Fibroblast of upper back skin (primary cell): ENCODE results near the gene SPATA9.
A peak's percentile ranks its signal among the peaks of the same experiment; 100 is the strongest.
"Not testable (repeated sequence)": the region's sequence is repeated elsewhere in the genome, so short reads cannot be mapped to it uniquely, and the experiment has no call there.

Experiments used
- DNase-seq: peaks from one replicate; pipeline ENCODE4 v3.0.0-alpha.2; 2013

SPATA9 gene

DNA sequence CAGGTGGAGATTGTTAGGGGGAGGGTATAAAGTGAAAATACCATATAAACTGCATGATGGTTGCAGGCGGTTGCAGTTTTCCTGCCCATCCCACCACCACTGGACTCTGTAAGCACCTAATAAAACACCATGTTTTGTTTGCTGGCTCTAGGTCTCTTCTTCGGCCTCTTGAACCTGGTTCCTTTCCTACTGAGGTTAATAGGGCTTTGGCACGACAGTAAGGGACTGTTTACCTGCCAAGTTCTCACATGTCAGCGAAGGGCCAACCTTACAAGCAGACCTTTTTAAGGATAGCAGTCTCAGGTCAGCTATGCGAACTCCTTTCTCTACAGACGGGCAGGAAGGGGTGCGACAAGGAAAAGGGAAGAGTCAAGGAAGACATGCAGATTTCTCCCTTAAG is 39.6 kb downstream of the SPATA9 start:
- DNase-seq, result no peak

DNA sequence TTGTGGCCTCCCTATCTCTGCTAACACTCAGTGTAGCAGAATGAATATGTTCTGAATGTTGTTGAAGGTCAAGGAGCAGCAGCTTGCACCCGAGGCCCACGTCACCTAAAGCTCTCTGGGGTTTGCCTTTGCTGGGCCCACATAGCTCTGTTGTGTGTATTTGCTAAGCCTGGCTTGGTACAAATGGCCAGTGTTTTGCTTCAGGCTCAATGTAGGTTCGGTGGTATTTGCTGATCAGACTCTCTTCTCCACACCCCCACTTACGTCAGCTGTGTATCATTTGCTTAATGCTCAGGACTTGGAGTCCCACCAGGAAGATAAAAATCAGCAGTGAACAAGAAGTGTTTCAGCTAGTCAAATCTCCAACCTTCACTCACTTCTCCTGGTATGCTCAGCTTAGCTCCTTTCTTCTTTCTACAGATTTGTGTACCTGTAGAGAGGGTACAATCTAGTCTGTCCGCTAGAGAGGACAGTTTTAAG is 41.0 kb downstream of the SPATA9 start:
- DNase-seq, result peak; percentile 16

DNA sequence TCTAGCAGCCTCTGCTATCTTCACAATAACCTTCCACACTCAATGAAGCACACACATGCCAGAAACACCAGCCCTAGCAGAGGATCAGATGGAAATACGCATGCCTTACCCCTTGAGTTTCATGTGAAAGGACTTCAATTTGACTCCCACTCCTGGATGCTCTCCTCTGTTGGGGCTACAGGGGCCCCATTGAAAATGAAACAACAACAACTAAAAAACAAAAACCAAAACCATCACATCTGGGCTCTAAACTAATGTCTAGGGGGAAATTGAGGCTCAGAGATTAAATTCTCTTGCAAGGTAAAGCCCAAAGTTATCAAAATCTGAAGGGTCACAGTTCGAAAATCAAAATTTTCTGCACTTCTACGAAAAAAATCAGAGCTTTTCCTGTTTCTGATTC is 44.2 kb downstream of the SPATA9 start:
- DNase-seq, result no peak

DNA sequence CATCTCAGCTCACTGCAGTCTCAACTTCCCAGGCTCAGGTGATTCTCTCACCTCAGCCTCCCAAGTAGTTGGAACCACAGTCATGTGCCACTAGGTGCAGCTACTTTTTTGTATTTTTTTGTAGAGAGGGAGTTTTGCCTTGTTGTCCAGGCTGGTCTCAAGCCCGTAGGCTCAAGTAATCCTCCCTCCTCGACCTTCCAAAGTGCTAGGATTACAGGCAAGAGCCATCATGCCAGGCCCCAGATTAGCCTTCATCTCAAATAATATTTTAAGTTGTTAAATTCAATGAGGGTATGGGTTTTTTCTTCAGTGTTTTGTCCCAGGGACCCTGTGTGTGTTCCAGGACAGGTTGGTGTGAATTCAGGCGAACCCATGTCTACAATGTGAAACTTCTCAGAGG is 48.7 kb downstream of the SPATA9 start:
- DNase-seq, result no peak

DNA sequence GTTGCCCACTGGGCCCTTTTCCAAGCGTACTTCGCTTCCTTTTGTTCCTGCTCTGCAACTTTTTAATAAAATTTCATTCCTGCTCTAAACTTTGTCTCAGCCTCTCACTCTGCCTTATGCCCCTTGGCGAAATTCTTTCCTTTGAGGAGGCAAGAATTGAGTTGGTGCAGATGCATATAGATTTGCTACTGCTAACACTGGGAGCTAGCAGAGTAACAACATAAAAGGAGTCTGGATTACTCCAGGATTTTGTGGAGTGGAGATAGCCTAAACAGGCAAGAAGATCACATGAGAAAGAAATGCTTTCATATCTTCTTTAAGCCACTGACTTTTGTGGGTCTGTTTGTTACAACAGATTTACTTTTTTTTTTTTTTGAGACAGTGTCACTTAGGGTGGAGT is 49.1 kb downstream of the SPATA9 start:
- no peak for DNase-seq

DNA sequence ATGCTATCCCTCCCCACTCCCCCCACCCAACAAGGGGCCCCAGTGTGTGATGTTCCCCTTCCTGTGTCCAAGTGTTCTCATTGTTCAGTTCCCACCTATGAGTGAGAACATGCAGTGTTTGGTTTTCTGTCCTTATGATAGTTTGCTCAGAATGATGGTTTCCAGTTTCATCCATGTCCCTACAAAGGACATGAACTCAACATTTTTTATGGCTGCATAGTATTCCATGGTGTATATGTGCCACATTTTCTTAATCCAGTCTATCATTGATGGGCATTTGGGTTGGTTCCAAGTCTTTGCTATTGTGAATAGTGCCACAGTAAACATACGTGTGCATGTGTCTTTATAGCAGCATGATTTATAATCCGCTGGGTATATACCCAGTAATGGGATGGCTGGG is 49.8 kb downstream of the SPATA9 start:
- DNase-seq, result not testable (repeated sequence)

DNA sequence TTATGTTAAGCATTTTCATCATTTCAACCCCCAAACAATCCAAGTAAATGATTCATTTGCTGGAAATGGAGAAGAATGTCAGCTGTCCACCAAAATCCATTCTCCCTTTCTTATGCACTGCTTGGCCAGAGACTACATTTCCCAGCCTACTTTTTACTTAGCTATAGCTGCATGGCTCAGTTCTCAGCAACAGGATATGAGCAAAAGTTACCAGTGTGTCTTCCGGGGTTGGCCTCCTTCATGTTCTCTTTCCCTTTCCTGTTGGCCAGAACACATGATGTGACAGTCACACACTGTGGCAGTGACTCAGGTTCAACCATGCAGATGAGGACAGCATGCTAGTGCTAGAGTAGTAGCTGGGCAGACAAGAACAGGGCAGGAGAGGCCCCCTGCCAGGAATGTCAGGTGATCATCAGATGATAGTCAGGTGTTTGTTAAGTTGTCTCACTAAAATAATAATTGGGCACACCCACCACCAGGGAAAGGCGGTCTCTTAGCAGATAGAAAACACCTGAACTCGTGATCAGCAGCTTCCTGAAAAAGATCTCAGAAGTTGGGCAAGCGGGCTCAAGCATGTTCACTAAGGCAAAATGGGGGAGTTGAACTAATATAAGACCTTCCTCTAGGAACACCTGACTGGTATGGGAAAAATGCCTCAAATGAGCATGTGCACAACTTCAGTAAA is 50.7 kb downstream of the SPATA9 start:
- peak; percentile 65 for DNase-seq

DNA sequence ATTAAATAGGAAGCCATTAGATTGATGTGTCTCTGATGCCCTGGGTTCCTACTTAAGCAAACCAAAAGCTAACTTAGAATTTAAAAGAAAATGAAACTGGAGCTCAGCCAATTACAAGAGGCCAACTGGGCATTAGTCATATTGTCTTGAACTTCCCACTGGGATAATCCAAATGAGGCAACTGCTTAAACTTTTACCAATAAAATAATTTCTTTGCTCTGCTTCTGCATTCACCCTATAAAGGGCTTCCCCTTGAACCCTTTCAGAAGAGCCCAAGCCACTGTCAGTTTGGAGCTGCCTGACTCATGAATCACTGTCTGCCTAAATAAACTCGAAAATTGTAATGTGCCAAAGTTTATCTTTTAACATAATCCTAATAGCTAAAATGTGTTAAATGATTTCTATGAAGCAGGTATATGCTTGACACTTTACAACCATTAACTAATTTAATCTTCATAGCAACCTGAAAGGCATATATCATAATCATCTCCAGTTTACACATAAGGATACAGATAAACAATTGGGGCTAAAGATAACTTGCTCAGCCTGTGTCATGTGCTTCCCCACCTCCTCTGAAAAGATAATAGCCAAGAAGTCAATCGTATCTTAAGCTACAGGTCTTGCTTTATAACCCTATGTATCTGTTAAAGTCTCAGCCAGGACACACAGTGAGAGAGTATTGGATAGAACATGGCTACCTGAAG is 51.4 kb downstream of the SPATA9 start:
- DNase-seq, result peak; percentile 77

DNA sequence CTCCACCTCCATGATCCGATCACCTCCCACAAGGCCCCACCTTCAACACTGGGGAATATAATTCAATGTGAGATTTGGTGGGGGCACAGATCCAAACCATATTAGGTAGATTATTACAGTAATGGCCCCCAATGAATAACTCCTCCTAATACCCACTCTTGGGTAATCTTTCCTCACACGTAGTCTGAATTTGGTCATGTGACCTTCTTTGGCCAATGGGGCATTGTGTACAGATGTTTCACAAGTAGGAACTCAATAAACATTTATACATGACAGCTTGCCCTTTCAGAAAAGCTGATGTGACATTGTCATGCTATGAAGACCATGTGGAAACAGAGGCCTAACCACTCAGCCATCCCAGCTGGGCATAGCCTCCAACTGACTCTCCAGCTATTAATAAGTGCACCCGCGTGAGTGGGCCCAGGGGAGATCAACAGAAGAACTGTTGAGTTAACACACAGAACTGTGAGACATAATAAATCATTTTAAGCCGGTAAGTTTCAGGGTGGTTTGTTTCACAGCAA is 52.3 kb downstream of the SPATA9 start:
- DNase-seq, result no peak

DNA sequence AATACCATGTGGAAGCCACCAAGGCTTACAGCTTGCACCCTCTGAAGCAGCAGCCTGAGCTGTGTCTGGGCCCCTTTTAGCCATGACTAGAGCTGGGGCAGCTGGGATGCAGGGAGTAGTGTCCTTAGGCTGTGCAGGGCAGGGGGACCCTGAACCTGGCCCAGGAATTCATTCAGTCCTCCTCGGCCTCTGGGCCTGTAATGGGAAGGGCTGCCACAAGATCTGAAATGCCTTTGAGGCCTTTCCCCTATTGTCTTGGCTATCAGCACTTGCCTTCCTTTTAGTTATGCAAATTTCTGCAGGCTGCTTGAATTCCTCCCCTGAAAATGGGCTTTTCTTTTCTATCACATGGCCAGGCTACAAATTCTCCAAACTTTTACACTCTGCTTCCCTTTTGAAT is 53.9 kb downstream of the SPATA9 start:
- DNase-seq, result no peak

DNA sequence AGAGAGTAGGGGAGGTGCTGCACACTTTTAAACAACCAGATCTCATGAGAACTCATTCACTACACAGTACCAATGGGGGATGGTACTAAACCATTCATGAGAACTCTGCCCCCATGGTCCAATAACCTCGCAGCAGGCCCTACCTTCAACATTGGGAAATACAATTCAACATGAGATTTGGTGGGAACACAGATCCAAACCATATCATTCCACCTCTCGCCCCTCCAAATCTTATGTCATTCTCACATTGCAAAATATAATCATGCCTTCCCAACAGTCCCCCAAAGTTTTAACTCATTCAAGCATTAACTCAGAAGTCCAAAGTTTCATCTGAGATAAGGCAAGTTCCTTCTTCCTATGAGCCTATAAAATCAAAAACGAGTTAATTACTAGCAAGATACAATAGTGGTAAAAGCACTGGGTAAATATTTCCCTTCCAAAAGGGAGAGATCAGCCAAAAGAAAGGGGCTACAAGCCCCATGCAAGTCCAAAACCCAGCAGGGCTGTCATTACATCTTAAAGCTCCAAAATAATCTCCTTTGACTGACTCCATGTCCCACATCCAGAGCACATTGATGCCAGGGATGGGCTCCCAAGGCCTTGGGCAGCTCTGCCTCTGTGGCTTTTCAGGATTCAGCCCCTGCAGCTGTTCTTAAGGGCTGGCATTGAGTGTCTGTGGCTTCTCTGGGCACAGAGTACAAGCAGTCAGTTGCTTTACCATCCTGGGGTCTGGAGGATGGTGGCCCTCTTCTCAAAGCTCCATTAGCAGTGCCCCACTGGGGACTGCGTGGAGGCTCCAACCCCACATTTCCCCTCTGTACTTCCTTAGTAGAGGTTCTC is 54.6 kb downstream of the SPATA9 start:
- DNase-seq, result no peak

DNA sequence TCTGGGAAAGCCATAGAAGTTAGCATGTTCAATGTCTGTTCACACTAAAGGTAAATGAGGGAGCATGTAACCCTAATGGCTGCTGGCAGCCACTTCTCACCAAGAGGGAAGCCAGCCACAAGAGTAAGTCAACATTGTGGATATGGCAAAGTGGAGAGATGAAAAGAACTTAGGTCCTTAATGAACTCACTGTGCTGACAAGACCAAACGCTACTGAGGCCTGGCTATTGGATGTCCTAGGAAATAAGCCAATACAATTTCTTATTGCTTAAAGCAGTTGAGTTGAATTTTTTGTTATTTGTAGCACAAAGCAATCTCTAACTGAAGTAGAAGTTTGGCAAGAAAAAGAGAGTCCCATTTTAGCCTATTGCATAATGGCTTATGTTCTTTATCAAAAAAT is 56.1 kb downstream of the SPATA9 start:
- no peak for DNase-seq

DNA sequence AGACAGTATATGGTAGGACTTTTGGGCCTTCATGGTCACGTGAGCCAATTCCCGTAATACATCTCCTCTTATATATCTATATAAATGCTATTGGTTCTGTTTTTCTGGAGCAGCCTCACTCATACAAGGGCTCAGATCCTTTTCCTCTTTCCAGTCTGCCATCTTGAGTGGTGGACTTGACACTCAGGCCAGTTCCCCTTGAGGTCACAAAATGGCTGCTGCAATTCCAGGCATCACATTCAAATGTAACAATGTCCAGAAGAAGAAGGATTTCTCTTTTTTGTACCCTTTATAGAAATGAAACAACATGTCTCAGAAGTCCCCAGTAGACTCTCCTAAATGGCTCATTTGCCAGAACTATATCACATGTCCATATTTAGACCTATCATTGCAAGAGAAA is 58.4 kb downstream of the SPATA9 start:
- DNase-seq, result no peak

DNA sequence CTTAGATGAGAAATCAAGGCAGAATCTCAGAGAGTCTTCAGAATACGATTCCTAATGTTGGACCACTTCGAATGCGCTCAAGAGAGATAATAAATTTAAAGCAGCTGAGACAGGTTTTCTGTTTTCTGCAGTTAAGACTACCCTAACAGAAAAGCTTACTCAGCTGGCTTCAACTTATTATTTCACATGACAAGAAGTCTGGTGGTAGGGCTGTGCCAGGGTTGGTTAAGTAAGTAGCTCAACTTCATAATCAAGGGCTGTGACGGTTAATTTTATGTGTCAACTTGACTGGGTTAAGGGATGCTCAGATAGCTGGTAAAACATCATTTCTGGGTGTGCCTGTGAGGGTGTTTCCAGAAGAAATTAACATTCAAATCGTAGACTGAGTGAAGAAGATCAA is 59.1 kb downstream of the SPATA9 start:
- DNase-seq, result no peak

DNA sequence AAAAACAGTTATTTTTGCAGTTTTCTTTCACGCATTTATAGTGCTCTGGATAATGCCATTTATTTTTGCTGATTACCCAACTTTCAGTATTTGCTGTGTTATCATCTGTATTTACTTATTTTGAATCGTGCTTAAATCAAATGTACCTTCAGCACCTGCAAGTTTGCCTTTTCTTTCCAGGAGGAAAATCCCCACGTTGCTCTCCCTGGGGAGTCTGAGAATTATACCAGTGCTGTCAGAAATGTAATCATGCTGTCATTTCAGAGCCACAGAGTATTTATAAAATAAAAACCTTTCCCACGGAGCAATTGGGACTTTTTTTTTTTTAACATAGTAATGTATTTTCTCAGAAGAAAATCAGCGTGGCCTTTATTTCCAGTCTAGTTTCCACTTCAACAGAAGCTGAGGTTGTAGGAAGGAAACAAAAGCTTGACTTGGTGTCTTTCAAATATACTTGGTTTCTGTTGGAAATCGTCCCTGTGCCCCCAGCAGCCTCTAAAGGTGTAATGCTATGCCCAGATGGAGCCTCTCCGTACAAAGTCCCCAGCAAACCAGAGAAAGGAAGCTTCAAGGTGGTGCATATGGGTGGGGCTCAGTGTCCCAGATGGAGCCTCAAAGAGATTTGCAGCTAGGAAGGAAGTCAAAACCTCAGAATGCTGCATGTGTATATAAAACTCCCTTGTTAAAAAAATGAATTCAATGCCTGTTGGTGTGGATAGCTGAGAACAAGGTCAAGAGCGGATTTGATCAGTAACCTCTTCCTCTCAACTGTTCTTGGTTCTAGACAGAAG is 60.8 kb downstream of the SPATA9 start:
- DNase-seq, result no peak

DNA sequence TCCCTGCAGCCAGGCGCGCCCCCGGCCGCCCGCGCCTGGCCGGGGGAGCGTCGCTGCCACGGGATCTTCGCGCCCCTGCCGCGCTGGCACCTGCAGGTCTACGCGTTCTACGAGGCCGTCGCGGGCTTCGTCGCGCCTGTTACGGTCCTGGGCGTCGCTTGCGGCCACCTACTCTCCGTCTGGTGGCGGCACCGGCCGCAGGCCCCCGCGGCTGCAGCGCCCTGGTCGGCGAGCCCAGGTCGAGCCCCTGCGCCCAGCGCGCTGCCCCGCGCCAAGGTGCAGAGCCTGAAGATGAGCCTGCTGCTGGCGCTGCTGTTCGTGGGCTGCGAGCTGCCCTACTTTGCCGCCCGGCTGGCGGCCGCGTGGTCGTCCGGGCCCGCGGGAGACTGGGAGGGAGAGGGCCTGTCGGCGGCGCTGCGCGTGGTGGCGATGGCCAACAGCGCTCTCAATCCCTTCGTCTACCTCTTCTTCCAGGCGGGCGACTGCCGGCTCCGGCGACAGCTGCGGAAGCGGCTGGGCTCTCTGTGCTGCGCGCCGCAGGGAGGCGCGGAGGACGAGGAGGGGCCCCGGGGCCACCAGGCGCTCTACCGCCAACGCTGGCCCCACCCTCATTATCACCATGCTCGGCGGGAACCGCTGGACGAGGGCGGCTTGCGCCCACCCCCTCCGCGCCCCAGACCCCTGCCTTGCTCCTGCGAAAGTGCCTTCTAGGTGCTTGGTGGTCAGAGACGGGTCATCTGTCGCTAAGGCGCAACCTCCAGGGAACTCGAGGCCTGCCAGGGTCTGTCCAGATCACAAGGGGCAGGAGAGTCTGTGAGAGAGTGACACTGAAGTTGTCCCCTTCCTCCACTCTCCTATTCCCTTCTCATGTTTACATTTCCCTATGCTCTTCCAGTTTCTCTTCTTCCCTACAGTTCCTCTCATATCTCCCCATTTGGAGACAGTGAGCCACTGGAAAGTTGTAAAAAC is 61.6 kb downstream of the SPATA9 start:
- no peak for DNase-seq

DNA sequence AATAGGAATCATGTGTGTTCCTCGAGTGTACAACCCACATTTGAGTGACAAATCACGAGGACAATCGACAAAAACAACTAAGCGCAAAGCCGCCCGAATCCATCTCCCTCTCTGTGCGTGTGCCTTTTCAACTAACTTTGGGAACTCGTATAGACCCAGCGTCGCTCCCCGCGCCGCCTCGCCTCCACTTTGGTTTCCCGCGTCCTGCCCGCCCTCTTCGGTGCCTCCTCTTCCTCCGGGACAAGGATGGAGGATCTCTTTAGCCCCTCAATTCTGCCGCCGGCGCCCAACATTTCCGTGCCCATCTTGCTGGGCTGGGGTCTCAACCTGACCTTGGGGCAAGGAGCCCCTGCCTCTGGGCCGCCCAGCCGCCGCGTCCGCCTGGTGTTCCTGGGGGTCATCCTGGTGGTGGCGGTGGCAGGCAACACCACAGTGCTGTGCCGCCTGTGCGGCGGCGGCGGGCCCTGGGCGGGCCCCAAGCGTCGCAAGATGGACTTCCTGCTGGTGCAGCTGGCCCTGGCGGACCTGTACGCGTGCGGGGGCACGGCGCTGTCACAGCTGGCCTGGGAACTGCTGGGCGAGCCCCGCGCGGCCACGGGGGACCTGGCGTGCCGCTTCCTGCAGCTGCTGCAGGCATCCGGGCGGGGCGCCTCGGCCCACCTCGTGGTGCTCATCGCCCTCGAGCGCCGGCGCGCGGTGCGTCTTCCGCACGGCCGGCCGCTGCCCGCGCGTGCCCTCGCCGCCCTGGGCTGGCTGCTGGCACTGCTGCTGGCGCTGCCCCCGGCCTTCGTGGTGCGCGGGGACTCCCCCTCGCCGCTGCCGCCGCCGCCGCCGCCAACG is 62.5 kb downstream of the SPATA9 start, which contains the start of gene GPR150:
Gene GPR150 (plus strand): TSS at position 58 of the 840 bp plus-strand sequence. CDS start 189 bp downstream, at position 247.
- DNase-seq, result peak; percentile 22

DNA sequence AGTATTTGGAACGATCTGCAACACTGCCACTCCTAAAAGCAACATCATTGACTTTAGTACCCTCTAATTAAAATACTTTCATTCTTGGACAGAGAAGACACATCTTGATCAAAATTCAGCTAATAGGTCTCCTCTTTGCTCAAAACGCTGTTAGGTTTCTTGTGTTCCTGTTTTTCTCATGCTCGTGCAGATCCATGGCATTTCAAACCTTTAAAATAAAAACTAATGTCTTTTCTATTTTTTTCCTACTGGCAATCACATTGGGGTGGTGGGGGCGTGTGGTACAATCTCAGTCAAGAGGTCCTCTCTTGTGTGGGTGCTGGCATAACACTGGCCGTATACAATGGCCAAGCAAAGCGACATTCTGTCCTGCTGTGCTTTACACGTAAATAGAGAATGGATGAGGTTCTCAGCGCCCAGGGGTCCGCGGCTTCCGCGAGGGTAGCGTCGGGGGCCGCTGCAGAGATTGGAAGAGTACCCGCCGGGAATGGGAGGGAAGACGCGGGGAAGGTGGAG is 63.2 kb downstream of the SPATA9 start:
- DNase-seq, result no peak

DNA sequence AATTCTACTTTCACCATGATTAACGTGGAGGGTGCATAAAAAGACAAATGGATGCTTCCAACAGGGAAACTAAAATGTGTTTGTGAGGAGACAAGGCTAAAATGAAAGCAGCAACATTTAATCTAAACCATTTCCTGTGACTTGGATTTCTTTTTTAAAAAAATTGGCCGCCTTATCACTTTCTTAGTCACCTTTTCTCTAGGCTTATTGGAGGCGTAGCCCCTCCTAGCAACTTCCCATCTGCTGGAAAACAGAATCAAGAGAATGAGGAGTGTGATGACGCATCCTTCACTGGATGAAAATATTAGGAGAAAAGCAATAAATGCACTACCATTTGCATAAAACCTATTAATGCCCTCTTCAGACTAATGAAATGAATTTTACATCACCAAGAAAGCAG is 63.7 kb downstream of the SPATA9 start:
- DNase-seq, result peak; percentile 29

DNA sequence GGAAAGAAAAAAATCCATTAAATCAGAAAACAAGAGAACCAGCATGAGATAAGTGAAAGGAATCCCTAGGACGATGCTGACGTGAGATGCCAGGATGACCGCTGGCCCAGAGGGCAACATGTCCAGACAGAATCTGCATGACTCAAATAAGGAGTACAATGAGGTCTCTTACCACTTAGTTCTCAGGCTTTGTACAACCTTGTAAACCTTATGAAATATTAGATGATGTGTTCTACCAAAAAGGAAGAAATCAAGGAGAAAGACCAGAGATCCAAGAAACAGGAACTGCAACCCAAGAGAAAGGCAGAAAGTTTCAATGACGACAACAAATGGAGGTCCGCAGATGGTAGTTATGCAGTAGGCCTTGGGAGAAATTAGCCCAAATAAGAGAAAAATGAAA is 65.7 kb downstream of the SPATA9 start:
- no peak for DNase-seq
